HG03025 (cell line): ENCODE measurements around the gene FNIP1.
"Not testable (repeated sequence)": the region's sequence is repeated elsewhere in the genome, so short reads cannot be mapped to it uniquely, and the experiment has no call there.

Source experiments
- ATAC-seq: cut with Tn5 transposase; IDR thresholded peaks from one replicate; pipeline ENCODE4 v1.9.1; 2021; ENCODE audit warnings: mild to moderate bottlenecking, moderate library complexity; ENCODE audit not compliant: unreplicated experiment, low FRiP score

FNIP1 gene

GRCh38 chr5:131615957-131616356 is 180.9 kb downstream of the FNIP1 start:
- no peak for ATAC-seq

- no peak for ATAC-seq
Measured at GRCh38 chr5:131613423-131613822, 183.4 kb downstream of the FNIP1 start.

GRCh38 chr5:131611064-131611381 is 185.8 kb downstream of the FNIP1 start:
- ATAC-seq, result no peak

GRCh38 chr5:131610198-131611063 is 186.4 kb downstream of the FNIP1 start:
- ATAC-seq, result no peak

- ATAC-seq, result no peak
Measured at GRCh38 chr5:131609774-131610173, 187.0 kb downstream of the FNIP1 start.

GRCh38 chr5:131608597-131608996 is 188.2 kb downstream of the FNIP1 start:
- ATAC-seq, result no peak

- ATAC-seq, result no peak
Measured at GRCh38 chr5:131607903-131608540, 188.8 kb downstream of the FNIP1 start.

GRCh38 chr5:131607418-131607817 is 189.4 kb downstream of the FNIP1 start:
- no peak for ATAC-seq

- no peak for ATAC-seq
Measured at GRCh38 chr5:131605086-131605485, 191.7 kb downstream of the FNIP1 start.

- no peak for ATAC-seq
Measured at GRCh38 chr5:131595088-131596033, 201.5 kb downstream of the FNIP1 start.

- no peak for ATAC-seq
Measured at GRCh38 chr5:131593921-131594320, 202.9 kb downstream of the FNIP1 start.

GRCh38 chr5:131593436-131593835 is 203.4 kb downstream of the FNIP1 start:
- not testable (repeated sequence) for ATAC-seq
